Measurements from ENCODE around the gene CCDC187. TPM values are rescaled to one million over a fixed set of nuclear protein-coding genes. Genes with fewer than 3 reads are reported as not detected.

Gene CCDC187
- polyA plus RNA-seq, 1 donor (not counting 4 experiments of a cell fraction or from before 2014, with no cell fraction given): 0.03 TPM

GRCh38 chr9:136343121-136343883 lies 39.4 kb upstream of the CCDC187 start:
- no peaks in the 10 kb centered on the region for H3K36me3 ChIP-seq (ENCODE audit: control insufficient read depth in 2 of 2, extremely low read depth in 1 of 2, insufficient read depth in 2 of 2, low read length in 2 of 2)
- no peak overlapping the region for H3K27ac ChIP-seq (ENCODE audit: control insufficient read depth, insufficient read depth, low read length)
- H4K20me1 ChIP-seq (ENCODE audit: control insufficient read depth, extremely low read depth, insufficient read depth, low read length): no peaks in the 10 kb centered on the region
- H3K79me2 ChIP-seq (ENCODE audit: control insufficient read depth, insufficient read depth, low read length): no peaks in the 10 kb centered on the region
- H3K4me2 ChIP-seq (ENCODE audit: control insufficient read depth, extremely low read depth, insufficient read depth, low read depth, low read length): peak overlapping the region; percentile 32
- H3K9ac ChIP-seq (ENCODE audit: control insufficient read depth, extremely low read depth, insufficient read depth, low read length): no peak overlapping the region
- dilution Hi-C loops (cut with MboI; ENCODE audit: extremely low pct_ligation_motif_present, low sequenced_read_pairs): no loop called here
- TF ChIP-seq EZH2 (IDR thresholded peaks at IDR 0.05; ENCODE audit: low read length): no peak
- TF ChIP-seq, protein P1, sequence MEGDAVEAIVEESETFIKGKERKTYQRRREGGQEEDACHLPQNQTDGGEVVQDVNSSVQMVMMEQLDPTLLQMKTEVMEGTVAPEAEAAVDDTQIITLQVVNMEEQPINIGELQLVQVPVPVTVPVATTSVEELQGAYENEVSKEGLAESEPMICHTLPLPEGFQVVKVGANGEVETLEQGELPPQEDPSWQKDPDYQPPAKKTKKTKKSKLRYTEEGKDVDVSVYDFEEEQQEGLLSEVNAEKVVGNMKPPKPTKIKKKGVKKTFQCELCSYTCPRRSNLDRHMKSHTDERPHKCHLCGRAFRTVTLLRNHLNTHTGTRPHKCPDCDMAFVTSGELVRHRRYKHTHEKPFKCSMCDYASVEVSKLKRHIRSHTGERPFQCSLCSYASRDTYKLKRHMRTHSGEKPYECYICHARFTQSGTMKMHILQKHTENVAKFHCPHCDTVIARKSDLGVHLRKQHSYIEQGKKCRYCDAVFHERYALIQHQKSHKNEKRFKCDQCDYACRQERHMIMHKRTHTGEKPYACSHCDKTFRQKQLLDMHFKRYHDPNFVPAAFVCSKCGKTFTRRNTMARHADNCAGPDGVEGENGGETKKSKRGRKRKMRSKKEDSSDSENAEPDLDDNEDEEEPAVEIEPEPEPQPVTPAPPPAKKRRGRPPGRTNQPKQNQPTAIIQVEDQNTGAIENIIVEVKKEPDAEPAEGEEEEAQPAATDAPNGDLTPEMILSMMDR (optimal IDR thresholded peaks at IDR 0.05 in 1 of 3, IDR thresholded peaks at IDR 0.05 in 1 of 3, conservative IDR thresholded peaks at IDR 0.05 in 1 of 3; ENCODE audit: extremely low read depth in 1 of 3, insufficient read depth in 2 of 3, low read length in 3 of 3): no peak
- peaks cover 4% of the 10 kb centered on the region for H3K27me3 ChIP-seq (ENCODE audit: control insufficient read depth, extremely low read depth, insufficient read depth, low read length)
- no peaks in the 10 kb centered on the region for H3K9me1 ChIP-seq (ENCODE audit: control insufficient read depth, extremely low read depth, insufficient read depth, low read length)
- DNase-seq (ENCODE audit: low read depth, low spot score): no peak
- no peak for FAIRE-seq
- H3K4me3 ChIP-seq (ENCODE audit: control insufficient read depth in 2 of 3, extremely low read depth in 1 of 3, insufficient read depth in 2 of 3, low read depth in 1 of 3, low read length in 3 of 3): no peak overlapping the region
- no peak overlapping the region for H2AFZ ChIP-seq (ENCODE audit: control insufficient read depth, low read length)
- no peaks in the 10 kb centered on the region for H3K9me3 ChIP-seq (ENCODE audit: control insufficient read depth, low read depth, low read length)
- H3K4me1 ChIP-seq (ENCODE audit: control insufficient read depth, extremely low read depth, insufficient read depth, low read length): peaks cover 23% of the 10 kb centered on the region

- no peak for TF ChIP-seq EZH2 (IDR thresholded peaks at IDR 0.05; ENCODE audit: low read length)
- TF ChIP-seq, protein P1 (optimal IDR thresholded peaks at IDR 0.05 in 1 of 3, IDR thresholded peaks at IDR 0.05 in 1 of 3, conservative IDR thresholded peaks at IDR 0.05 in 1 of 3; ENCODE audit: extremely low read depth in 1 of 3, insufficient read depth in 2 of 3, low read length in 3 of 3): no peak
Observed at GRCh38 chr9:136342181-136343120, 38.6 kb upstream of the CCDC187 start.

More at GRCh38 chr9:136342181-136343120, 38.6 kb upstream of the CCDC187 start:
- no peaks in the 10 kb centered on the region for H3K9me1 ChIP-seq (ENCODE audit: control insufficient read depth, extremely low read depth, insufficient read depth, low read length)
- H3K79me2 ChIP-seq (ENCODE audit: control insufficient read depth, insufficient read depth, low read length): no peaks in the 10 kb centered on the region
- no peaks in the 10 kb centered on the region for H4K20me1 ChIP-seq (ENCODE audit: control insufficient read depth, extremely low read depth, insufficient read depth, low read length)
- peaks cover 4% of the 10 kb centered on the region for H3K27me3 ChIP-seq (ENCODE audit: control insufficient read depth, extremely low read depth, insufficient read depth, low read length)
- dilution Hi-C loops (cut with MboI; ENCODE audit: extremely low pct_ligation_motif_present, low sequenced_read_pairs): no loop called here
- H3K9me3 ChIP-seq (ENCODE audit: control insufficient read depth, low read depth, low read length): no peaks in the 10 kb centered on the region
- H2AFZ ChIP-seq (ENCODE audit: control insufficient read depth, low read length): no peak overlapping the region
- FAIRE-seq (peak; percentile 17), DNase-seq (ENCODE audit: low read depth, low spot score) (no peak)
- peaks cover 20% of the 10 kb centered on the region for H3K4me1 ChIP-seq (ENCODE audit: control insufficient read depth, extremely low read depth, insufficient read depth, low read length)
- no peaks in the 10 kb centered on the region for H3K36me3 ChIP-seq (ENCODE audit: control insufficient read depth in 2 of 2, extremely low read depth in 1 of 2, insufficient read depth in 2 of 2, low read length in 2 of 2)
- no peak overlapping the region for H3K9ac ChIP-seq (ENCODE audit: control insufficient read depth, extremely low read depth, insufficient read depth, low read length)
- peak overlapping the region in 2 of 3 experiments; percentile 27 to 40 for H3K4me3 ChIP-seq (ENCODE audit: control insufficient read depth in 2 of 3, extremely low read depth in 1 of 3, insufficient read depth in 2 of 3, low read depth in 1 of 3, low read length in 3 of 3)
- H3K4me2 ChIP-seq (ENCODE audit: control insufficient read depth, extremely low read depth, insufficient read depth, low read depth, low read length): peak overlapping the region; percentile 32
- no peak overlapping the region for H3K27ac ChIP-seq (ENCODE audit: control insufficient read depth, insufficient read depth, low read length)
